Midbrain (tissue), 1 donor: ENCODE results near the gene PBRM1.

Source experiments
- DNase-seq: peaks from one replicate; lab custom pipeline; 2025; lab: John Stamatoyannopoulos, UW

The PBRM1 gene

DNA sequence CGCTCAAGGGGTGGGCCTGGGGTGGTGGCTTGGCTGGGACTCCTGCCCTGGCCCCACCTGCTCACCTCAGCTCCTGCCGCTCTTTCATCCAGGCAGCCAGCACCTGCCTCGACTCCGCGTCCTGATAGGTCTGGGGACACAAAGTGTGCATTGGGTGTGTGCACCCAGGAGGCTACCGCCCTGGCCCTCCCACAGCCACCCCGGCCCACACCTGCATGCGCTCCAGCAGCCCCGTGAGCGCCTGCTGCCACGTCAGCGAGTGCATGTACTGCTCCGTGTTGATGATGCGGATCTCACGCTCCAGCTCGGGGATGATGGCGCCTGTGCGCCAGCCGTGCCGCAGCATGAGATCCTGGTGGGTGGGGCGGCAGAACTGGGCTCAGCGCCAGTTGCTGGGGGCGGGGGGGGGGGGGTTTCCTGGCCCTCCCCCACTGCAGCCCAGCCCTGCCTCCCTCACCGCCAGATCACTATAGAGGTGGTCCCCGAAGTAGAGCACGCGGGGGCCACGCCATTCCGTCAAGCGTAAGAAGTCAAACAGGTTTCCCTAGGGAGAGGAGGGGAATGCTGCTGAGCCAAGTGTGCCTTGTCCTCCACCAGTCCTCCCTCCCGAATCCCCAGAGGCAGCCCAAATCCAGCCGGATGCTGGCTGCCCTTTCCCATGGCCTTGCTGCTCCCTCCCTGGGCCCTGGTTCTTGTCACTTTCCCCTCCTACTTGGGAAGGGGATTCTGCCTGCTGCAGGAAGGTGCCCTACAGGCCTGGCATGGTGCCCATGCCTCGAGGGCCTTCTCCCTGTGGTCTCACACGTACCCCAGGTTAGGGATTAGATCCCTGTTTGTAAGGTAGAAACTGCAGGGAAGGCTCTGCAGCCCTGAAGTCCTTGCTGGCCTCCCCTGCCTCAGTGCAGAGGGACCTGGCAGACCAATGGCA, 160.7 kb downstream of the PBRM1 start:
- no peak for DNase-seq

DNA sequence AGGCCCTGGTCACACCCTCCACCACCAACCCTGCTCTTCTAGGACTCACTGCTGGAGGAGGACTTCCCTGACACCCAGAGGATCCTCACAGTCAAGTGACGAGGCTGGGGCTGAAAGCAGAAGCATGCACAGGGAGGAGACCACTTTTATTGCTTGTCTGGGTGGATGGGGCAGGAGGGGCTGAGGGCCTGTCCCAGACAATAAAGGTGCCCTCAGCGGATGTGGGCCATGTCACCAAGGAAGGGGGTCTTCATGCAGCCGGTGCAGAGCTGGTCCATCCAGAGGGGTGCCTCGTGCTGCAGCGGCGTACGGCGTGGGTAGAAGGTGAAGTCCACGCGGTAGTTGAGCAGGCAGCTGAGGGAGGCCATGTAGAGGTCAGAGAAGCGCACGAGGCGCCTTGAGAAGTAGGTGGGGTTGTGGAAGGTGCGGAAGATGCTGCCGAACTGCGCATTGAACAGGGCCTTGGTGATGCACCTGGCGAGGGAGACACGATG, 161.4 kb downstream of the PBRM1 start:
- no peak for DNase-seq

DNA sequence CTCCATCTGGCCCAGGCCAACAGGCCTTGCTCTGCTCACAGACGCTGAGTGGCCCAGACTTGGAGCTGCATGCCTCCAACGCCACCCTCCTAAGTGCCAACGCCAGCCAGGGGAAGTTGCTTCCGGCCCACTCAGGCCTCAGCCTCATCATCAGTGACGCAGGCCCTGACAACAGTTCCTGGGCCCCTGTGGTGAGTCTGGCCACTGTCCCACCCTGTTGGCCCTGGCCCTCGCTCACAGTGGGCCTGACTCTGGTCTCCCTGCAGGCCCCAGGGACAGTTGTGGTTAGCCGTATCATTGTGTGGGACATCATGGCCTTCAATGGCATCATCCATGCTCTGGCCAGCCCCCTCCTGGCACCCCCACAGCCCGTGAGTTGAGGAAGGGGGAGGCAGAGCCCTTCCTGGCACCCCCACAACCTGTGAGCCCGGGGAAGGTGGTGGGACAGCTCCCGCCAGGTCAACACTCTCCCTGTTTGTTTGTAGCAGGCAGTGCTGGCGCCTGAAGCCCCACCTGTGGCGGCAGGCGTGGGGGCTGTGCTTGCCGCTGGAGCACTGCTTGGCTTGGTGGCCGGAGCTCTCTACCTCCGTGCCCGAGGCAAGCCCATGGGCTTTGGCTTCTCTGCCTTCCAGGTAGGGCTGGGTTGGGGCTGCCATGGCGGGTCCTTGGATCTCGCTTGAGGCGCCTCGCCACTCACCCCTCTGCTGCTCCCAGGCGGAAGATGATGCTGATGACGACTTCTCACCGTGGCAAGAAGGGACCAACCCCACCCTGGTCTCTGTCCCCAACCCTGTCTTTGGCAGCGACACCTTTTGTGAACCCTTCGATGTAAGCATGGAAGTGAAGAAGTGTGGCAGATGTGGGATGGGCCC, 162.1 kb downstream of the PBRM1 start:
- DNase-seq, result no peak

DNA sequence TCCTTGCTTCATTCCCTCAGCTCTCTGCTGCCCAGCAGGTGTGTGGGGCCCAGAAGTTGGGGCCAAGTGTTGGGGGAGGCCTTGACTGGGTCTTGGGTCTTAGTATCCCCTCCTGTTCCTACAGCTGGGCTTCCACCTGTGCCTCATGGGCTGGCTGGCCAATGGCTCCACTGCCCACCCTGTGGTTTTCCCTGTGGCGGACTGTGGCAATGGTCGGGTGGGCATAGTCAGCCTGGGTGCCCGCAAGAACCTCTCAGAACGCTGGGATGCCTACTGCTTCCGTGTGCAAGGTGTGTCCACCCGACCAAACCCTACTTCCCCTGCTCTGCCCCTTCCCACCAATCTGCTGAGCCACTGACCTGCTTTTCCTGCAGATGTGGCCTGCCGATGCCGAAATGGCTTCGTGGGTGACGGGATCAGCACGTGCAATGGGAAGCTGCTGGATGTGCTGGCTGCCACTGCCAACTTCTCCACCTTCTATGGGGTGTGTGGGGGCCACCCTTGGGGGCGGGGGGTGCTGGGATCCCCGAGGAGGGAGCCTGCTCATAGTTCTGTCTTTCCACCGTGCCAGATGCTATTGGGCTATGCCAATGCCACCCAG, 163.0 kb downstream of the PBRM1 start:
- no peak for DNase-seq

DNA sequence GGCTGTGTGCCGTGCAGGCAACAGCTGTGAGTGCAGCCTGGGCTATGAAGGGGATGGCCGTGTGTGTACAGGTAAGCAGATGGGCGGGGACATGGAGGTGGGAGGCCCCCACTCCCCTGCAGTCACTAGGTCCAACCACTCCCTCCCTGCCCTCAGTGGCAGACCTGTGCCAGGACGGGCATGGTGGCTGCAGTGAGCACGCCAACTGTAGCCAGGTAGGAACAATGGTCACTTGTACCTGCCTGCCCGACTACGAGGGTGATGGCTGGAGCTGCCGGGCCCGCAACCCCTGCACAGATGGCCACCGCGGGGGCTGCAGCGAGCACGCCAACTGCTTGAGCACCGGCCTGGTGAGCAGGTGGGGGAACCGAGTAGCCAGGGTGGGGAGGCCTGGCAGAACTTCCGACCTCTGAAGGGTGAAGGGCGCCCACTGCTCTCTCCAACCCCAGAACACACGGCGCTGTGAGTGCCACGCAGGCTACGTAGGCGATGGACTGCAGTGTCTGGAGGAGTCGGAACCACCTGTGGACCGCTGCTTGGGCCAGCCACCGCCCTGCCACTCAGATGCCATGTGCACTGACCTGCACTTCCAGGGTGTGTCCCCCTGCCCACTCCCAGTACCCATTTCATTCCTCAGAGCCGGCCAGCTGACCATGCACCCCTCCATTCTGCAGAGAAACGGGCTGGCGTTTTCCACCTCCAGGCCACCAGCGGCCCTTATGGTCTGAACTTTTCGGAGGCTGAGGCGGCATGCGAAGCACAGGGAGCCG, 163.6 kb downstream of the PBRM1 start:
- no peak for DNase-seq

DNA sequence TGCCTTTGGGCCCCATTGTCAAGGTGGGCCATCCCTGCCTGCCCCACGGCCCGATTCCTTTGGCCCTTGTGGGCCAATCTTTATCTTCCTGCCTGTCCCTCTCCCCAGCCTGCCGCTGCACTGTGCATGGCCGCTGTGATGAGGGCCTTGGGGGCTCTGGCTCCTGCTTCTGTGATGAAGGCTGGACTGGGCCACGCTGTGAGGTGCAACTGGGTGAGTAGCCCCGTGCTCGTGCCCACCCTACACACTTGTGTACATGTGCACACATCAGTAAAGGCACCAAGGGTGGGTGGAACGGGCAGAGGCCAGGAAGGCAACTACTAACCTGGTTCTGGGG, 164.3 kb downstream of the PBRM1 start:
- DNase-seq, result no peak

DNA sequence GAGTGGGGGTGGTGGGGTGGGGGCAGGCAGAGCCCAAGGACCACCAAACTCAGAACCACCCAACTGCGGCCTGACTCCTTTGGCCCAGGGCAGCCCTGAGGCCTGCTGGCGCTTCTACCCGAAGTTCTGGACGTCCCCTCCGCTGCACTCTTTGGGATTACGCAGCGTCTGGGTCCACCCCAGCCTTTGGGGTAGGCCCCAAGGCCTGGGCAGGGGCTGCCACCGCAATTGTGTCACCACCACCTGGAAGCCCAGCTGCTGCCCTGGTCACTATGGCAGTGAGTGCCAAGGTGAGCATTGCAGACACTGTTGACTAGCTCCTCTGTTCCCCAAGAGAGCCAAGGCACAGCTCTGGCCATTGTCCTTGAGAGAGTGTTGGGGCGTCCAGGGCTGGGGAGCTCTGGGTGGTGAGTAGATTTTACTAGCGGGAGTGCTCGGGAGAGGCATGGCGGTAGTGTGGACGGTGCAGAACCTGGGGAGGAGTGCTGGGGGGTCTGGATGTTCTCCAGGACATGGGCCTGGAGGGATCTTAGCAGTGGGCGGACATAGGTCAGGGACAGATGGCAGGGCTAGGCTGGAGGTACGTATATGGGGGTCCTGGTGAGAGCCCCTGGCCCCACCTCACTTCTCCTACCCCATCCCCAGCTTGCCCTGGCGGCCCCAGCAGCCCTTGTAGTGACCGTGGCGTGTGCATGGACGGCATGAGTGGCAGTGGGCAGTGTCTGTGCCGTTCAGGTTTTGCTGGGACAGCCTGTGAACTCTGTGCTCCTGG, 164.8 kb downstream of the PBRM1 start:
- DNase-seq, result no peak

DNA sequence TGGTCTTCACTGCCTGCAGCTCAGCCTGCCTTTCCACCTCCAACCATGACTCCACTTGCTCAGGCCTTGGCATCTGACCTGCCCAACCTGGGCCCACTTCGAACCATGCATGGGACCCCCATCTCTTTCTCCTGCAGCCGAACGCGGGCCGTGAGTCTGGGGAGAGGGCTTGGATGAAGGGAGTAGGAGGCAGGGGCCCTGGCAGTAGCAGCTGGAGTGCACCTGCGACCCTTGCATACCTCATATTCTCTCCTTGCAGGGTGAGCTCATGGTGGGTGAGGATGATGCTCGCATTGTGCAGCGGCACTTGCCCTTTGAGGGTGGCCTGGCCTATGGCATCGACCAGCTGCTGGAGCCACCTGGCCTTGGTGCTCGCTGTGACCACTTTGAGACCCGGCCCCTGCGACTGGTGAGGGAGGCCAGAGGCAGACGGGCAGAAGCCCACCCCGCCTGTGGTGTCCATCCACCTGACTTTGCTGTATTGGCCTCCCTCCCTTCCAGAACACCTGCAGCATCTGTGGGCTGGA, 165.5 kb downstream of the PBRM1 start:
- DNase-seq, result no peak

DNA sequence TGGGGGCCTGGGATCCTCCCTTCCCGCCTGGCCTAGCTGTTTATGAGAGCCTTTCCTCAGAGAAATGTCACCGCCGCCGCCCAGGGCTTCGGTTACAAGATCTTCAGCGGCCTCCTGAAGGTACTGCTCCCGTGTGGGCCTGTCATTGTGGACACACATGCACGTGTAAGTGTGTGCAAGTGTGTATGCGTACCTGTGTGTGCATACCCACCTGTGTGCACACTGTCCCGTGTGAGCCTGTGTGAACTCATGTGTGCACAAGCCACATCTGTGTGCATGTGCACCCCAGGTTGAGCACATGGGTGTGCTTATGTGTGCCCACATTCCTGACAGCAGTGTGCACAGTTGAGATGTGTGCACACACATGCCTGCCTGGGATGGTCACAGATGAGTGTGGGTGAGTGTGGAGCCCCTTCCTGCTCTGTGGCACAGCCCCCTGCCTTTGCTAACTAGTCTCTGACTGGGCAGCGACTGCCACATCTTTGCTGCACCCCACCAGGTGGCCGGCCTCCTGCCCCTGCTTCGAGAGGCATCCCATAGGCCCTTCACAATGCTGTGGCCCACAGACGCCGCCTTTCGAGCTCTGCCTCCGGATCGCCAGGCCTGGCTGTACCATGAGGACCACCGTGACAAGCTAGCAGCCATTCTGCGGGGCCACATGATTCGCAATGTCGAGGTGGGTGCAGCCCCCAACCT, 166.1 kb downstream of the PBRM1 start:
- DNase-seq, result no peak

DNA sequence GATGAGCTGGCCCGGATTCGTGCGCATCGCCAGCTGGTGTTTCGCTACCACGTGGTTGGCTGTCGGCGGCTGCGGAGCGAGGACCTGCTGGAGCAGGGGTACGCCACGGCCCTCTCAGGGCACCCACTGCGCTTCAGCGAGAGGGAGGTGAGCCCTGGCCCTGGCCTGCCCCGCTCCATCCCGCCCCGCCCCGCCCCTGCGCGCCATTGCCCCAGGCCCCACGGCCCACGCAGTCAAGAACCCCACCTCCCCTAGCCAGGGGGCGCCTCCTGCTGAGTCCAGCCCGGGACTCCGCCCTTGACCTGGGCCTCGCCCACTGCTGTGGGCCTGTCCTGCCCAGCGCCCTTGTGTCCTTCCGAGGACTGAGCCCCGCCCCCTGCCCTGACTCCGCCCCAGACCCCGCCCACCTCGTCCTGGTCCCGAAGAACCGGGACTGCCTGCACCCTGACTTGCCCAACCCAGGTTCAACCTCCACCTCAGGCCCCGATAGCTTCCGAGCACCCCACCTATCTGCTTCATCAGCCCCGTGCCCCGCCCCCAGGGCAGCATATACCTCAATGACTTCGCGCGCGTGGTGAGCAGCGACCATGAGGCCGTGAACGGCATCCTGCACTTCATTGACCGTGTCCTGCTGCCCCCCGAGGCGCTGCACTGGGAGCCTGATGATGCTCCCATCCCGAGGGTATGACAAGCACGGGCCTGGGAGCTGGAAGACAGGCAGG, 166.8 kb downstream of the PBRM1 start:
- DNase-seq, result no peak

DNA sequence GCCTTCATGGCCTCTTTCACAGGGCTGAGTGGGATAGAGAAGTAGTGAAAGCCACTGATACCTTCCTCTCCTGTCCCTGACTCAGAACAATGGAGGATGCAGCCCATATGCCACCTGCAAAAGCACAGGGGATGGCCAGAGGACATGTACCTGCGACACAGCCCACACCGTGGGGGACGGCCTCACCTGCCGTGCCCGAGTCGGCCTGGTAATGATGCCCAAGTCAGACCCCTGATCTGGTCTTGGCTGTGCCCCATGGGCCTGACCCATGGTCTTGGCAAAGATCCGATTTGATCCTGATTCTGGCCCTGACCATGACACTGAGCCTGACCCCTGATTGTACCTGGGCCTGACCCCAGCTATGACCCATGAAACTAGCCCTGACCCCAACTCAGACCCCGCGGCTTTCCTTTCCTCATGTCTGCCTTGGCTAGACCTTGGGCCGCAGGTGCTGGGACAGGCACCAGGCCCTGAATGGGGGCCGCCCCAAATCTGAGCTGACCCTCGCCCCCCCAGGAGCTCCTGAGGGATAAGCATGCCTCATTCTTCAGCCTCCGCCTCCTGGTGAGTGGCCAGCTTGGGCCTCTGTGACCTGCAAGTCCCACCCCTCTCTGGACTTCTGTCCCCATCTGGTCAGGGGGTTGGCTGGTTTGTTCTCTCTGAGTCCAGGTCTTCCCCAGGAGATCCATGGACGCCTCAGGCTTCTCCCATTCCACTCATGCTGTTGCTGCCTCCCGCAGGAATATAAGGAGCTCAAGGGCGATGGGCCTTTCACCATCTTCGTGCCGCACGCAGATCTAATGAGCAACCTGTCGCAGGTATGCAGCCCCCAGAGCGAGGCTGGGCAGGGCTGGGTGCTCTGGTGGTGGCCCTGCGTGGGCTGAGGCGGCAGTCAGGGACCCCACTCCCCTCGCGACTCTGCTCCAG, 167.7 kb downstream of the PBRM1 start:
- no peak for DNase-seq

DNA sequence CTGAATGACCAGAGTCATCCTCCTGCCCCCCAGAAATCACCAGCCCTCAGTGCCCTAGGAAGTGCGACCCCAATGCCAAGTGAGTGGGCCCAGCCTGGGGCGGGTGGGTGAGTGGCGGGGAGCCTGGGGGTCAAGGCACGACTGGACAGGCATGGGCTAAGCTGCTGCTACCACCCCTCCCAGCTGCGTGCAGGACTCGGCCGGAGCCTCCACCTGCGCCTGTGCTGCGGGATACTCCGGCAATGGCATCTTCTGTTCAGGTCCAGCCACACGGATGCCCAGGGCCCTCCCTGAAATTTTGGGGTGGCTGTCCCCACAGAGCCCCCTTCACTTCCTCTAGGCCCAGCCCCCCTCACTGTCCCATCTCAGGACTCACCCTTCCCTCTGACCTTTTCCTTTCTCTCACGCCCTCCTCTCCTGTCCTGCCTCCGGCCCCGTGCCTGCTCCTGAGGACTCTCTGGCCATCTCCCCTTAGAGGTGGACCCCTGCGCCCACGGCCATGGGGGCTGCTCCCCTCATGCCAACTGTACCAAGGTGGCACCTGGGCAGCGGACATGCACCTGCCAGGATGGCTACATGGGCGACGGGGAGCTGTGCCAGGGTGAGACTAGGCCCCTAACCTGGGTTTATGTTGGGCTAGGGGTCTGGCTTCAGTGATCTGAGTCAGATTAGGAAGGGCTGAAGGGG, 169.1 kb downstream of the PBRM1 start:
- DNase-seq, result no peak

DNA sequence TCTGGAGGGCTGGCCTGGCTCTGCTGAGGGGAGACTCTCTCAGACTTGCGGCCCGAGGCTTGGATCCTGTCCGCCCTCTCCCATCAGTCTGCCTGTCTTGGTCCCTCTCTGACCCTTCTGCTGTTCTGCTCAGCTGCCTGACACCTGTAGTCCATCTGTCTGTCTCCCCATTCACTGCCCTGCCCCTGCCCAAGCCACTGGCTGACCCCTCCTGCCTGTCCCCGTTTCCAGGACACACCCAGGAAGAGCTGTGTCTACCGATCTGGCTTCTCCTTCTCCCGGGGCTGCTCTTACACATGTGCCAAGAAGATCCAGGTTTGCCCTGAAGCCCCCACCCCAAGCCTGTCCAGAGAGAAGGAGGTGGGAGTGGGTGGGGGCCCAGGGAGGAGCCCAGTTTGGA, 170.5 kb downstream of the PBRM1 start:
- no peak for DNase-seq

DNA sequence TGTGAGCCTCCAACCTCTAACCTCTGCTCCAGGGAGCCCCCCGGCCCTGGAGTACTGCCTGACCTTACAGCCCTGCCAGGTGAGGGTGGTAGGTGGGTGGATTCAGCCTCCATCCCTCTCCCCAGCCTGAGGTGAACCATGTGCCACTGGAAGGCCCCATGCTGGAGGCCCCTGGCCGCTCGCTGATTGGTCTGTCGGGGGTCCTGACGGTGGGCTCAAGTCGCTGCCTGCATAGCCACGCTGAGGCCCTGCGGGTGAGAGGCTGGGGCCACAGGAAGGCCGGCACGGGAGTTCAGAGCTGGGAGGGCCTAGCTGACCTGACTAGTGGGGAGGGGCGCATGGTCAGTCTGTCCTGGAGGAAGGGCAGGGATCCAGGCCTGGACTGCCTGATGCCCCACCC, 171.1 kb downstream of the PBRM1 start:
- DNase-seq, result no peak

DNA sequence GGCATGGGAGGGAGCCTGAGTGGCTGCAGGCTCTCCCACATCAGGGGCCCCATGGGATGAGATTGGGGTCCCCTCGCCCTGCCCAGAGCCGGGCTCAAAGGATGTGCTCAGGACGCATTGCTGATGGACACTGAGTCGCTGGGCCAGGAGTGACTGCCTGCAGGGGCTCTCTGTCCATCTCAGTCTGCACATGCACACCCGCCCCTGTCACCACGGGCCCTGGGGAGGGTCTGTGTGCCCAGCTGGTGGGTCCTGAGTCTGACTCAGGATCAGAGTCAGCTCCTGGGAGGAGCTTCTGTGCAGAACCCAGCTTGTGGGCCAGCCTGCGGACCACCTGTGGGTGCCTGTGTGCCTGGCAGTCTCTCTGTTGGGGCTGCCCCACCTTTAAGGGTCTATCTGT, 172.4 kb downstream of the PBRM1 start:
- DNase-seq, result no peak

DNA sequence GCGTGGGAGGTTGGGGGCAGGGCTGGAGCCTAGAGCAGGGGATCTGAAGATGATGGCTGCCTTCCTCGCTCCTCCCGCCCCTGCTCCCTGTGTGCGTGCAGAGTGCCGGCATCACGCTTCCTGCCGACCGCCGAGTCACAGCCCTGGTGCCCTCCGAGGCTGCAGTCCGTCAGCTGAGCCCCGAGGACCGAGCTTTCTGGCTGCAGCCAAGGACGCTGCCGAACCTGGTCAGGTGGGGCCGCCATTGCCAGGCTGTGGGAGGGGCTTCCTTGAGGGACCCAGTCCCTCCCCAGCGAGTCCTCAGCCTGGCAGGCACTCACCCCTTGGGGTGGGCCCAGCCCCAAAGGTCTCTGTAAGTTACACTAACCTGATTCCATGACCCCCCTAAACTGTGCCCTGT, 173.0 kb downstream of the PBRM1 start:
- no peak for DNase-seq

DNA sequence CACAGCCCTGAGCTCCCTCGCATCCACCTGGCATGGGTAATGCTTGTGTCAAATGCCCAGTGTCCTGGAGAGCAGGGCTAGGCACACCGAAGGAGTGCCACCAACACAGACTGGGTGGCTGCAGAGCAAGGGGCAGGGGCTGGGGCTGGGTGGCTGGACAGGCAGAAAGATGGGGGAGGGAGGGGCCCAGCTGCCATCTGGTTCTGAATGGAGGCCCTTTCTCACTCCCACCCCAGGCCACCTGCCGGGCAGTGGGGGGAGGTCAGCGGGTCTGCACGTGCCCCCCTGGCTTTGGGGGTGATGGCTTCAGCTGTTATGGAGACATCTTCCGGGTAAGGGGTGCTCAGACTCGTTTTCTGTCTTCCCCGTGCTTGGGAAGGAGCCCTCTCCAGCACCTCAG, 173.6 kb downstream of the PBRM1 start:
- DNase-seq, result no peak

DNA sequence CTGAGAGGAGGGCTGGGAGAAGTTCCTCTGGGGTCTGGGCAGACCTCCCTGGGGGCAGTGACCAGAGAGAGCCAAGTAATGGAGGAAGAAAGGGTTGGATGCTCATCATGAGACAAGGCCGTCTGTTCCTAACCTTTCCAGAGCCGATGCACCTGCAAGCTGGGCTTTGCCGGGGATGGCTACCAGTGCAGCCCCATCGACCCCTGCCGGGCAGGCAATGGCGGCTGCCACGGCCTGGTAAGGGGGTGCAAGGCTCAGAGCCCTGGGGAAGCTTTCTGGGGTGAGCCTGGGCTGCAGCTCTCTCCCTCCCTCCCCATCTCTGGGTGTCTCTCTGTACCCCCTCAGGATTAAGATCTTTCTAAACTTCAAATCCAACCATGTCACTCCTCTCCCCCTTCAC, 174.2 kb downstream of the PBRM1 start:
- no peak for DNase-seq
